OCI-LY7 (cell line): Measurements from ENCODE around the gene SEH1L. TPM values are rescaled to one million over a fixed set of nuclear protein-coding genes. Genes with fewer than 3 reads are reported as not detected.
A peak's percentile ranks its signal among the peaks of the same experiment; 100 is the strongest.

Experiments
- BruUV-seq: library from RNA; stranded (reverse); fragments of 400-500 nt; replicated peaks from 2 replicates; lab custom pipeline; 2021; lab: Mats Ljungman, UMichigan
- CTCF ChIA-PET: fragments of 300-600 bp; sonication (Branson Sonifier 250); formaldehyde crosslinking; loops from one replicate; lab custom pipeline; 2022; ENCODE audit warnings: antibody characterized with exemption; ENCODE audit not compliant: unreplicated experiment; lab: Charles Lee
- POLR2A ChIA-PET: fragments of 300-600 bp; sonication (Branson Sonifier 250); formaldehyde crosslinking; loops from one replicate; lab custom pipeline; 2022; ENCODE audit warnings: antibody characterized with exemption; lab: Charles Lee
- DNase-seq: peaks from one replicate; pipeline ENCODE4 v3.0.0-alpha.2; 2015; ENCODE audit warnings: low spot score
- H2AFZ ChIP-seq: fragments of 200-600 bp; sonication (generic), shearing (Covaris generic); 2 replicates; pipeline ENCODE4 v1.6.1; 2014; ENCODE audit warnings: mild to moderate bottlenecking, antibody characterized with exemption, low read length, moderate library complexity
- H3K27ac ChIP-seq: fragments of 200-600 bp; sonication (generic); 2 replicates; pipeline ENCODE4 v1.5.1; 2014; ENCODE audit warnings: mixed run types, low read depth, mild to moderate bottlenecking, moderate library complexity, low read length, inconsistent platforms; ENCODE audit not compliant: poor library complexity, severe bottlenecking
- H3K36me3 ChIP-seq: fragments of 200-600 bp; sonication (generic); 2 replicates; pipeline ENCODE4 v1.6.1; 2014; ENCODE audit warnings: mild to moderate bottlenecking, antibody characterized with exemption, low read length, moderate library complexity, mixed read lengths; ENCODE audit not compliant: insufficient read depth
- H3K4me1 ChIP-seq: fragments of 200-600 bp; sonication (generic); 2 replicates; pipeline ENCODE4 v1.5.1; 2014; ENCODE audit warnings: mild to moderate bottlenecking, low read length; ENCODE audit not compliant: insufficient read depth, poor library complexity, severe bottlenecking
- H3K4me2 ChIP-seq: fragments of 200-600 bp; sonication (generic); 2 replicates; pipeline ENCODE4 v1.6.1; 2014; ENCODE audit warnings: mild to moderate bottlenecking, low read length
- H3K4me3 ChIP-seq: fragments of 200-600 bp; sonication (generic); 2 replicates; pipeline ENCODE4 v1.5.1; 2014; ENCODE audit warnings: mild to moderate bottlenecking, low read depth, low read length; ENCODE audit not compliant: poor library complexity, severe bottlenecking
- H3K79me2 ChIP-seq: fragments of 200-600 bp; sonication (generic); 2 replicates; pipeline ENCODE4 v1.6.1; 2016; ENCODE audit warnings: low read depth, mild to moderate bottlenecking, low read length, moderate library complexity, mixed read lengths; ENCODE audit not compliant: insufficient read depth
- H3K9me2 ChIP-seq: fragments of 200-600 bp; sonication (generic); 2 replicates; pipeline ENCODE4 v1.6.1; 2016; ENCODE audit warnings: mild to moderate bottlenecking, low read length, mixed read lengths; ENCODE audit not compliant: insufficient read depth
- H3K9me3 ChIP-seq: fragments of 200-600 bp; sonication (generic); 2 replicates; pipeline ENCODE4 v1.6.1; 2014; ENCODE audit warnings: mild to moderate bottlenecking, mixed run types, low read length, mixed read lengths
- H4K20me1 ChIP-seq: fragments of 200-600 bp; sonication (generic); 2 replicates; pipeline ENCODE4 v1.6.1; 2014; ENCODE audit warnings: mild to moderate bottlenecking, antibody characterized with exemption, low read length, moderate library complexity, mixed read lengths; ENCODE audit not compliant: insufficient read depth
- CTCF ChIP-seq: fragments of 200-600 bp; sonication (generic); conservative IDR thresholded peaks from 2 replicates; pipeline ENCODE4 v1.5.1; 2014; ENCODE audit warnings: mild to moderate bottlenecking, antibody characterized with exemption, low read length, moderate library complexity, mixed read lengths
- EZH2phosphoT487 ChIP-seq: fragments of 200-600 bp; sonication (generic); IDR thresholded peaks from 2 replicates; pipeline ENCODE4 v1.6.1; 2018; ENCODE audit warnings: low read depth, borderline replicate concordance, mild to moderate bottlenecking, mixed run types, antibody characterized with exemption, low read length, moderate library complexity, mixed read lengths
- intact Hi-C: fragments of 100-400 bp; cut with micrococcal nuclease; formaldehyde crosslinking; loops from one replicate; pipeline ENCODE4 v1.10.0; 2022; ENCODE audit not compliant: unreplicated experiment
- total RNA-seq, 2 experiments: library from RNA; depleted of rRNA in 1 of 2; stranded (reverse); fragments of >200 nt in 1 of 2; shearing (Covaris generic) in 1 of 2; gene quantifications; 2 replicates each; pipeline ENCODE4 v1.2.3, GENCODE V29; 2014 to 2022

The SEH1L gene
- total RNA-seq, 2 experiments from 2014 or later, result 61.6 to 115 TPM

GRCh38 chr18:12934454-12935071, 13.2 kb upstream of the SEH1L start:
- Histone ChIP-seq H4K20me1 (no peaks in the 10 kb centered on the region), H2AFZ (no peak overlapping the region), H3K4me3 (no peak overlapping the region), H3K4me1 (peaks cover 12% of the 10 kb centered on the region), H3K27ac (no peak overlapping the region), H3K9me2 (no peaks in the 10 kb centered on the region), H3K36me3 (no peaks in the 10 kb centered on the region), H3K9me3 (no peaks in the 10 kb centered on the region), H3K4me2 (no peak overlapping the region), H3K79me2 (no peaks in the 10 kb centered on the region)
- CTCF ChIA-PET, result interaction anchor here (0.6 to 1.0 kb wide), 7 partner anchors 10 to 225 kb away, joined by 3 to 4 read pairs (median 3); no protein-coding TSS in a partner anchor
- BruUV-seq, result no TSS peak
- intact Hi-C loops, result loop anchor here (1.0 to 10.0 kb wide), 6 partner anchors 42 to 542 kb away; no protein-coding TSS in a partner anchor
- TF ChIP-seq EZH2phosphoT487, result no peak
- peak; percentile 98 for TF ChIP-seq CTCF
- POLR2A ChIA-PET, result interaction anchor here (0.6 to 2.1 kb wide), 6 partner anchors 9 to 233 kb away, joined by 3 to 5 read pairs (median 4); no protein-coding TSS in a partner anchor
- DNase-seq, result peak; percentile 83

GRCh38 chr18:12939162-12939561, 8.6 kb upstream of the SEH1L start:
- Histone ChIP-seq H3K4me1 (peaks cover 13% of the 10 kb centered on the region), H3K9me2 (no peaks in the 10 kb centered on the region), H3K9me3 (no peaks in the 10 kb centered on the region), H3K4me2 (peak overlapping the region; percentile 10; the same call in 1 of the 2 replicates), H4K20me1 (no peaks in the 10 kb centered on the region), H3K79me2 (no peaks in the 10 kb centered on the region), H3K36me3 (no peaks in the 10 kb centered on the region), H2AFZ (no peak overlapping the region), H3K27ac (peak overlapping the region; percentile 35), H3K4me3 (no peak overlapping the region)
- ChIA-PET CTCF (no interaction called here), POLR2A (interaction anchor here (0.8 kb wide), 1 partner anchor 9 kb away, joined by 3 read pairs; the partner anchor contains the start of gene SEH1L)
- DNase-seq, result peak; percentile 75
- intact Hi-C loops, result loop anchor here (5.0 to 10.0 kb wide), 3 partner anchors 216 to 547 kb away; no protein-coding TSS in a partner anchor
- BruUV-seq, result no TSS peak
- TF ChIP-seq EZH2phosphoT487 (no peak), CTCF (no peak)

GRCh38 chr18:12943215-12943614, 4.6 kb upstream of the SEH1L start:
- ChIA-PET CTCF (interaction anchor here (0.6 kb wide), 2 partner anchors 52 to 227 kb away, joined by 3 read pairs; no protein-coding TSS in a partner anchor), POLR2A (interaction anchor here (0.6 to 1.7 kb wide), 4 partner anchors 9 to 193 kb away, joined by 3 to 4 read pairs (median 4); partner anchors contain the start of gene CEP192)
- no peak overlapping the region for H2AFZ ChIP-seq
- TF ChIP-seq EZH2phosphoT487 (no peak), CTCF (no peak)
- peaks cover 20% of the 10 kb centered on the region for H3K4me1 ChIP-seq
- no peak overlapping the region for H3K27ac ChIP-seq
- H3K79me2 ChIP-seq, result peaks cover 14% of the 10 kb centered on the region
- H3K4me3 ChIP-seq, result no peak overlapping the region
- intact Hi-C loops, result no loop called here
- H4K20me1 ChIP-seq, result no peaks in the 10 kb centered on the region
- H3K9me3 ChIP-seq, result no peaks in the 10 kb centered on the region
- H3K9me2 ChIP-seq, result no peaks in the 10 kb centered on the region
- BruUV-seq, result no TSS peak
- no peak overlapping the region for H3K4me2 ChIP-seq
- no peak for DNase-seq
- no peaks in the 10 kb centered on the region for H3K36me3 ChIP-seq
